Lower lobe of right lung (tissue), 2 donors: ENCODE results near the gene TDRD15. TPM values are rescaled to one million over a fixed set of nuclear protein-coding genes. Genes with fewer than 3 reads are reported as not detected.
"Not testable (repeated sequence)": the region's sequence is repeated elsewhere in the genome, so short reads cannot be mapped to it uniquely, and the experiment has no call there.

Source experiments
- ATAC-seq, 2 donors: fragments of 200-7000 bp; cut with Tn5 transposase; one replicate each; pipeline ENCODE4 v1.9.1; 2020 to 2022; ENCODE audit warnings: mild to moderate bottlenecking in 2 of 2, moderate library complexity in 2 of 2
- DNase-seq: peaks from one replicate; pipeline ENCODE4 v3.0.0-alpha.2; 2020
- H3K27ac ChIP-seq: fragments of 200-600 bp; one replicate; pipeline ENCODE4 v1.8.0; 2022
- H3K27me3 ChIP-seq: fragments of 200-600 bp; one replicate; pipeline ENCODE4 v1.8.0; 2022; ENCODE audit warnings: low read depth
- H3K36me3 ChIP-seq: fragments of 200-600 bp; one replicate; pipeline ENCODE4 v1.8.0; 2022; ENCODE audit warnings: mild to moderate bottlenecking
- H3K4me1 ChIP-seq: fragments of 200-600 bp; one replicate; pipeline ENCODE4 v1.8.0; 2022
- H3K4me3 ChIP-seq: fragments of 200-600 bp; one replicate; pipeline ENCODE4 v1.8.0; 2022; ENCODE audit warnings: mild to moderate bottlenecking
- H3K9me3 ChIP-seq: fragments of 200-600 bp; one replicate; pipeline ENCODE4 v1.8.0; 2022
- intact Hi-C: fragments of 100-400 bp; cut with DNase I; formaldehyde crosslinking; loops from one replicate; pipeline ENCODE4 v1.11.0; 2022
- total RNA-seq: library from RNA; stranded (reverse); fragmentation: NEBNext Ultra II Directional; extraction: Animal tissue kit (Norgen Biotek cat#: 25700); gene quantifications from one replicate; pipeline ENCODE4 v1.2.1, GENCODE V29; 2021
- TF ChIP-seq, protein P1 (sequence below): fragments of 200-600 bp; IDR thresholded peaks from one replicate; pipeline ENCODE4 v1.8.0; 2022; ENCODE audit warnings: antibody characterized with exemption, mild to moderate bottlenecking
- donor health status: DM: no; HTN: yes; CAD: no; lungs with severe emphysema.

TDRD15 gene
- total RNA-seq, 1 donor from 2014 or later, result not detected

DNA sequence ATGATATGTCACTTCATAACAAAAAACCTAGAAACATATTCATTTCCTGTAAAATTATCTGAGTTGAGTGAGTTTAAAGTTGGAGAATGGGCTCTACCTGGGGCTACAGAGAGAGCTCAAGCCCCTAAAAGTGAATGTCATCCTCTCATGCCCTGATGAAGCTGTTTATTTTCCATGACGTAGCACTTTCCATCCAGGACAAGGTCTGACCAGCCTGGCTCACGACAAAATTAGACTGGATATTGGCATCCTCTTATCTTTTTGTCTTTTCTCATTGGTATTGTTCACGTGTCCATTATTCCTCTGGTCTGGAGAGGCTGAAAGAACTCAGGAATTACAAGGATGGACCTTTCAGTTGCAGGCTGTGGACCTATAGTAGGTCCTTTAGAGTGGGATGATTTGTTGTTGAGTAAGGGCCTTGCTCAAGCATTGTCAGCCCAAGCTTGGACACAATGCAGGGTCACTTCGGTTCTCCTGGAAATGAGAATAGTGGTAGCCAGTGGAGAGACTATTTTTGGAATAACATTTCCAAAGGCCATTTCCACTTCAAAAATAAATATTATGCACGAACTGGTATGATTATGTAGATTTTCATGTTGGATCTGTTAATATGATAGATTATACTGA is 24.4 kb upstream of the TDRD15 start:
- Histone ChIP-seq H3K4me1 (no peaks in the 10 kb centered on the region), H3K27ac (no peak overlapping the region), H3K9me3 (no peaks in the 10 kb centered on the region), H3K36me3 (no peaks in the 10 kb centered on the region), H3K4me3 (no peak overlapping the region), H3K27me3 (no peaks in the 10 kb centered on the region)
- intact Hi-C loops, result no loop called here
- DNase-seq (no peak), ATAC-seq (no peak)
- TF ChIP-seq, protein P1, sequence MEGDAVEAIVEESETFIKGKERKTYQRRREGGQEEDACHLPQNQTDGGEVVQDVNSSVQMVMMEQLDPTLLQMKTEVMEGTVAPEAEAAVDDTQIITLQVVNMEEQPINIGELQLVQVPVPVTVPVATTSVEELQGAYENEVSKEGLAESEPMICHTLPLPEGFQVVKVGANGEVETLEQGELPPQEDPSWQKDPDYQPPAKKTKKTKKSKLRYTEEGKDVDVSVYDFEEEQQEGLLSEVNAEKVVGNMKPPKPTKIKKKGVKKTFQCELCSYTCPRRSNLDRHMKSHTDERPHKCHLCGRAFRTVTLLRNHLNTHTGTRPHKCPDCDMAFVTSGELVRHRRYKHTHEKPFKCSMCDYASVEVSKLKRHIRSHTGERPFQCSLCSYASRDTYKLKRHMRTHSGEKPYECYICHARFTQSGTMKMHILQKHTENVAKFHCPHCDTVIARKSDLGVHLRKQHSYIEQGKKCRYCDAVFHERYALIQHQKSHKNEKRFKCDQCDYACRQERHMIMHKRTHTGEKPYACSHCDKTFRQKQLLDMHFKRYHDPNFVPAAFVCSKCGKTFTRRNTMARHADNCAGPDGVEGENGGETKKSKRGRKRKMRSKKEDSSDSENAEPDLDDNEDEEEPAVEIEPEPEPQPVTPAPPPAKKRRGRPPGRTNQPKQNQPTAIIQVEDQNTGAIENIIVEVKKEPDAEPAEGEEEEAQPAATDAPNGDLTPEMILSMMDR, result no peak

GRCh38 chr2:21101514-21102155 is 22.1 kb upstream of the TDRD15 start:
- H3K4me1 ChIP-seq, H3K27me3 ChIP-seq, intact Hi-C loops, DNase-seq, H3K36me3 ChIP-seq, H3K9me3 ChIP-seq, H3K4me3 ChIP-seq, H3K27ac ChIP-seq, ATAC-seq: not testable (repeated sequence)

- Histone ChIP-seq H3K36me3 (no peaks in the 10 kb centered on the region), H3K27ac (no peak overlapping the region), H3K4me3 (no peak overlapping the region), H3K4me1 (no peaks in the 10 kb centered on the region), H3K27me3 (no peaks in the 10 kb centered on the region), H3K9me3 (no peaks in the 10 kb centered on the region)
- ATAC-seq (no peak), DNase-seq (no peak)
- TF ChIP-seq, protein P1, result no peak
- intact Hi-C loops, result no loop called here
These were observed 21.4 kb upstream of the TDRD15 start for GRCh38 chr2:21102356-21102755.

GRCh38 chr2:21103274-21103891 is 20.4 kb upstream of the TDRD15 start:
- Histone ChIP-seq H3K36me3 (no peaks in the 10 kb centered on the region), H3K4me3 (no peak overlapping the region), H3K4me1 (no peaks in the 10 kb centered on the region), H3K27me3 (no peaks in the 10 kb centered on the region), H3K9me3 (no peaks in the 10 kb centered on the region), H3K27ac (no peak overlapping the region)
- intact Hi-C loops, result no loop called here
- ATAC-seq (no peak), DNase-seq (no peak)
- TF ChIP-seq, protein P1, result no peak

DNA sequence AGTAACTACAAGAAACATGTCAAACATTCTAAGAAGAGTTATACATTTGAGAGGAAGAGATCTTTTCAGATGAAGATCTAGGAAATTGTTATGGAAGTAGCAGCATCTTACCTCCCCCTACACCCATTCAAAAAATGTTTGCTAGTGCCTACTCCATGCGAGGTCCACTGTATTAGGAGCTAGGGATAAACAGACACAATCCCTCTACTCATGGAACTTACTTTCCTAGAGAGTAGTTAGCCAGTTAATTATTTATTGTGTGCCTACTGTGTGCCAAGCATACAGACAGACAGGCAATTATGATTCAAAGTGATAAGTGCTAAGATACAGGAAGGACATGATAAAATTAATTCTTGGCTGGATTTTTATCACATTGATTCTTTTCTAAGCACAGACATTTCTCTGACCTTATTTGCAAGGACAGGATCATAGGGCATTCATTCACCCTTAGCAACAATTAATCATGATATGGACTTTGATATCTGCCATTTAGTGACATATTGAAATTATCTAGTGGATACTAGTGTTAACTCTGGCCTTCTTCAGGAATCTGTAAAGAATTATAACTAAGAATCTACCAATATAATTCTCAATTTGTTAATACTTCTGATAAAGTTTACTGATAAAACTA is 19.6 kb upstream of the TDRD15 start:
- intact Hi-C loops, result no loop called here
- H3K27me3 ChIP-seq, result no peaks in the 10 kb centered on the region
- H3K4me1 ChIP-seq, result no peaks in the 10 kb centered on the region
- no peak overlapping the region for H3K27ac ChIP-seq
- TF ChIP-seq, protein P1, result no peak
- DNase-seq, result no peak
- no peaks in the 10 kb centered on the region for H3K9me3 ChIP-seq
- no peak for ATAC-seq
- no peaks in the 10 kb centered on the region for H3K36me3 ChIP-seq
- H3K4me3 ChIP-seq, result no peak overlapping the region

- H3K27ac ChIP-seq, result no peak overlapping the region
- TF ChIP-seq, protein P1, result no peak
- H3K4me1 ChIP-seq, result no peaks in the 10 kb centered on the region
- DNase-seq (no peak), ATAC-seq (no peak)
- intact Hi-C loops, result no loop called here
- H3K36me3 ChIP-seq, result no peaks in the 10 kb centered on the region
- no peaks in the 10 kb centered on the region for H3K9me3 ChIP-seq
- H3K4me3 ChIP-seq, result no peak overlapping the region
- H3K27me3 ChIP-seq, result no peaks in the 10 kb centered on the region
These were observed 12.8 kb upstream of the TDRD15 start for GRCh38 chr2:21111012-21111411.
